HG02973 (cell line): ENCODE measurements around the gene AMBRA1.

ENCODE experiments used
- ATAC-seq: cut with Tn5 transposase; IDR thresholded peaks from one replicate; pipeline ENCODE4 v1.9.1; 2021; ENCODE audit warnings: moderate library complexity; ENCODE audit not compliant: unreplicated experiment

The AMBRA1 gene

GRCh38 chr11:46511342-46511741 lies 82.5 kb downstream of the AMBRA1 start:
- ATAC-seq: no peak

GRCh38 chr11:46508360-46508759 lies 85.5 kb downstream of the AMBRA1 start:
- ATAC-seq: no peak

GRCh38 chr11:46506483-46506791 lies 87.4 kb downstream of the AMBRA1 start:
- no peak for ATAC-seq

- no peak for ATAC-seq
These were observed 87.9 kb downstream of the AMBRA1 start for GRCh38 chr11:46505741-46506482.

- no peak for ATAC-seq
These were observed 88.8 kb downstream of the AMBRA1 start for GRCh38 chr11:46504817-46505613.

- no peak for ATAC-seq
These were observed 94.0 kb downstream of the AMBRA1 start for GRCh38 chr11:46499821-46500220.

GRCh38 chr11:46498968-46499367 lies 94.9 kb downstream of the AMBRA1 start:
- ATAC-seq: no peak

- no peak for ATAC-seq
These were observed 95.6 kb downstream of the AMBRA1 start for GRCh38 chr11:46498179-46498578.

GRCh38 chr11:46497498-46497897 lies 96.3 kb downstream of the AMBRA1 start:
- ATAC-seq: no peak

GRCh38 chr11:46493791-46494190 lies 100.0 kb downstream of the AMBRA1 start:
- ATAC-seq: no peak

- no peak for ATAC-seq
These were observed 101.3 kb downstream of the AMBRA1 start for GRCh38 chr11:46492532-46492931.

GRCh38 chr11:46491661-46492330 lies 102.0 kb downstream of the AMBRA1 start:
- ATAC-seq: no peak

- ATAC-seq: no peak
These were observed 103.2 kb downstream of the AMBRA1 start for GRCh38 chr11:46490666-46491065.

- ATAC-seq: no peak
These were observed 103.9 kb downstream of the AMBRA1 start for GRCh38 chr11:46489656-46490560.

GRCh38 chr11:46485856-46486443 lies 107.9 kb downstream of the AMBRA1 start:
- ATAC-seq: no peak

GRCh38 chr11:46484101-46484500 lies 109.7 kb downstream of the AMBRA1 start:
- ATAC-seq: no peak

- no peak for ATAC-seq
These were observed 112.9 kb downstream of the AMBRA1 start for GRCh38 chr11:46480909-46481308.

GRCh38 chr11:46480166-46480726 lies 113.6 kb downstream of the AMBRA1 start:
- no peak for ATAC-seq

- ATAC-seq: no peak
These were observed 114.2 kb downstream of the AMBRA1 start for GRCh38 chr11:46479601-46480000.

- ATAC-seq: no peak
These were observed 115.6 kb downstream of the AMBRA1 start for GRCh38 chr11:46478196-46478595.
